Hepatocyte (in vitro differentiated cells): Measurements from ENCODE around the gene MAGI2.

Source experiments
- CTCF ChIP-seq: fragments of 200-600 bp; sonication (generic); IDR thresholded peaks from 2 replicates; pipeline ENCODE4 v1.5.1; 2016; ENCODE audit warnings: antibody characterized with exemption, mild to moderate bottlenecking; ENCODE audit not compliant: poor library complexity
- EZH2 ChIP-seq: fragments of 200-600 bp; sonication (generic); IDR thresholded peaks from 2 replicates; pipeline ENCODE4 v1.6.1; 2016; ENCODE audit warnings: antibody characterized with exemption, mild to moderate bottlenecking, borderline replicate concordance

GRCh38 chr7:78296046-78296597 lies 1157.3 kb downstream of the MAGI2 start:
- TF ChIP-seq CTCF (no peak), EZH2 (no peak)
